Stimulated activated CD4-positive, alpha-beta T cell treated with anti-CD3 and anti-CD28 coated beads, Interleukin-2, amount 100 ng/mL, for 48 hours (primary cell): ENCODE data around the gene HTRA3.

ENCODE experiments used
- DNase-seq, 2 donors: peaks; one replicate each; pipeline ENCODE4 v3.0.0-alpha.2; 2020

The HTRA3 gene

DNA sequence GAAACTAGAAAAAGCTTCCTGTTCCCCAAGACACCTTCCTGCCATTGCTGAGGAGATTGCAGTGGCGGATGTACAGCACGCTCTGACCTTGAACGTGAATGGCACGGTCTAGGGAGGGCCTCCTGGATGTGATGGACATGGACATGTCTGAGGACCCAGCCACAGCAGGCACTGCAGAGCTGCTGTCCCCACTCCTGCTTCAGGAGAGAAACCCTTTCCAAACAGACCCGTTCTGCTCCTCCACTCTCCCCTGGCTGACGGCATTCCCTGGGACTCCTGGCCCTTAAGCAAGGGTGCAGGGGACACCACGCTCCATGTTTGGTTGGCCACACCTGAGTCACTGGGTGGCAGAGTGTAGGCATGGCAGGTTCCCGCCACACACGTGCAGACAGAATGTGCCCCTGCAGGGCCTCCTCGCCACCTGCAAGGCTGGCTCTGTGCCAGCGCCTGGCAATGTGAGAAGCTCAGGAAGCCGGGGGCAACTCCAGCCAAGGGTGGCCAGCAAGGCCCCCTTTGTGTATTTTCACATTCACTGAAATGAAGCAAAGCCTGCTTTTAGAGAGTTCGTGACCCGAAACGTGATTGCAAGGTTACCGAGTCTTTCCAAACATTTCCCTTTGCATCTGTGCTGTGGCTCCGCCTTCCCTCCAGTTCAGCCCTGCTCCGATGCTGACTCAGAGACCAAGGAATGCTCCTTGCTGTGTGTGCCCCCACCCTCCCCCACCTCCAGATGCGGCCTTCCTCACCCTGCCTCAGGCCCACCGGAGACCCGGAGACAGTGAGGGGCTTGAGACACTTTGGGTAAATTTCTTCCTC lies 46.1 kb downstream of the HTRA3 start:
- no peak for DNase-seq

DNA sequence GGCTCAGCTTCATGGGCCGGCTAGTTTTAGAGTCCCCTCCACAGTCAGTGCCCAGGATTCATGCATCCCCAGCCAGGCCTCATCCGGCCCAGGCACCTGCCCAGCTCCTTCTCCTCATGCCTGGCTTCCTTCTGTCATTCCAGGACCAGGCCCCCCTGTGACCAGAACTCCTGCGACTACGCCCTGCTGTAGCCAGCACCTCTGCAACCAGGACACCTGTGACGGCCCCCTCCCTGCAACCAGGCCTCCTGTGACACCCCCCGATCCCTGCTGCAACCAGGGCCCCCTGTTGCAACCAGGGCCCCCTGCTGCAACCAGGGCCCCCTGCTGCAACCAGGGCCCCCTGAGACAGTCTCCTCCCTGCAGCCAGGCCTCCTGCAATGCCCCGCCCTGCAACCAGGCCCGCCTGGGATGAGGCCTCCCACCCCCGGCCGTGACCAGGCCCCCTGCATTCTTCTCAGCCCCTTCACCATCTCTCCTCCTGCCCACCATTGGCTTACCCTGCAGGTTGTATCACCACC lies 46.8 kb downstream of the HTRA3 start:
- no peak for DNase-seq

DNA sequence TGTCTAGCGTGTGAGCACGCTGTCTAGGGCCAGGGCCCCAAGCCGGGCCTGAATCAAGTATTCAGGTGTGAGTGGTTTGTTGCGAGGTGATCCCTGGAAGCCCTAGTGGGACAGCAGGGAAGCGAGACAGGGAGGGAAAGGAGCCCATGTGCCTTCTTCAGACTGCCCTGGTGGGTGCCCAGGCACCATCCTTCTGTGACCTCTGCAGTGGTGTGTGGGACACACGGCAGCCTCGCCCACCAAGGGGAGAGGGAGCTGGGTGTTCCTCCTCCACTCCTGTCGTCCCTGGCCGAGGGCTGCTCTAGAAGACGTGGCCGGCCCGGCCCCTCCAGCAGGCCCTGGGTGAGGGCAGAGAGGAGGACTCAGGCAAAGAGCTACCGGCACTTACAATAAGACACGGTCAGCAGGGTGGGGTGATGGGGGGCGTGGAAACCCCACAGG lies 47.4 kb downstream of the HTRA3 start:
- DNase-seq = no peak

DNA sequence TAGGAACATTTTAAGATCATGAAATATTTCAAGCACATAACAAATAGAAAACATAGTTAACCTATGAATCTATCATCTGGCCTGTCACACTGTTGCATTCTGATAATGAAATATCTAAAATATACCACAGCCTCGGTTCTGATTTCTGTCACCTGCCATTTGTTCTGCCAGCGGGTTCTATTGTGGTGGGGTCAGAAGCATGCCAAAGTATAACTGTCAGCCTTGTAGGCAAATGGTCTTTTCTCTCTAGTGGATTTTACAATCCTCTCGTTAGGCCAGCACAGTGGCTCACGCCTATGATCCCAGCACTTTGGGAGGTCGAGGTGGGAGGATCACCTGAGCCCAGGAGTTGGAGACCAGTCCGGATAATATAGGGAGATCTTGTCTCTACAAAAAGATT lies 47.9 kb downstream of the HTRA3 start:
- no peak for DNase-seq

DNA sequence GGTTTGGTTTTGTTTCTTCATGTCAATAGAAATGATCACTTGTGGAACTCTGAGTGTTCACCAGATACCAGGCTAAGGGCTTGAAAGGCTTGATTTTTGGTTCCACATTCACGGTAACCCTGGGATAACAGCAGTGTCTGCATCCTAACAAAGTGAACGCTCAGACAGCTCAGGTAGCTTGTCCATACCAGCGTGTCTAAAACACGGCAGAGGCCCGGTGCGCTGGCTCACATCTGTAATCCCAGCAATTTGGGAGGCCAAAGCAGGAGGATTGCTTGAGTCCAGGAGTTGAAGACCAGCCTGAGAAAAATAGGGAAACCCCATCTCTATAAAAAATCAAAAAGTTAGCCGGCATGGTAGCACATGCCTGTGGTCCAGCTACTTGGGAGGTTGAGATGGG lies 49.0 kb downstream of the HTRA3 start:
- no peak for DNase-seq

DNA sequence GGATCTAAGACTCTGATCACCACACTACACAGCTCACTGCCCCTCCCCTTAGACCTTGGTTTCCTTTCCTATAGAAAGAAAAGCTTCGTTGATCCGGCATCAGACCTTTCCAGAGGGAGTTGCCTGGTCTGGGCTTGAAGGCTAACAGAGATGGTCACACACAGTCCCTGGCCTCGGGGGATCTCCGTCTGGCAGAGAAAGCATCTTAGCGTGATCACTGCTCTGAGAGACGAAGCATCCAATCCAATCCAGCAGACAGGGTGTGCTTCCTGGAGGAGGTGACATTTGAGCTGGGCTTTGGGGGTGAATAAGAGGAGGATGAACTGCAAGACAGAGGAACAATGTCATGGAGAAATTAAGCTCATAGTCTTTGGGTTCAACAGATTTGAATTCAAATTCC lies 49.5 kb downstream of the HTRA3 start:
- DNase-seq = no peak

DNA sequence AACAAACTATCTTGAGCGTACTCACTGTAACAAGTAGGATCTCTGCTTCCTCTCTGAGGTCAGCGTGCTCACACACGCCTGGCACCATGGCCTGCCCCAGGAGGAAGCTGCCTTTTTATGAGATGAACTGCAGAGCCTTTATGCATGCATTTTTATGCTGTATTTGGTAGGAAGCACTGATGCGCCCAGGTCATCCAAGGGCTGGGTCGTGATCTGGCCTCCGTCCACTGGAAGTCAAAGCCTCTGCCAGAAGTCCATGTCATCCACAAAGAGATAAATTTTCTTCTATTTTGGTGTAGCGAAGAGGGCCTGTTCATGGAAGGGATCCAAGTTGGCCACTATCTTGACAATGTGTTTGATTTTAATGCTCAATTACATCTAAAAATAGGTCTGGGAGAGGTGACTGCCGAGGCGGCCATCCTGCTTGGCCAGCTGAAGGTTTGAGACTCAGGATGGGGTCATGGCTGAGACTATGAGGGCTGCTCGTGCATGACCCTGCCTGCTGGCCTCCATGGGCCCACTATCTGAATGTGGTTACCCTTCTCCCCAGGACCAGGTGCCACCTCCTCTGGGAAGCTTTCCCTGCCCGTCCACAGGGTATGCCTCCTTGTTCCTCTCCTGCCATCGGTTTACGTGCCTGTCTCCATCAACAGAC lies 50.3 kb downstream of the HTRA3 start:
- no peak for DNase-seq

DNA sequence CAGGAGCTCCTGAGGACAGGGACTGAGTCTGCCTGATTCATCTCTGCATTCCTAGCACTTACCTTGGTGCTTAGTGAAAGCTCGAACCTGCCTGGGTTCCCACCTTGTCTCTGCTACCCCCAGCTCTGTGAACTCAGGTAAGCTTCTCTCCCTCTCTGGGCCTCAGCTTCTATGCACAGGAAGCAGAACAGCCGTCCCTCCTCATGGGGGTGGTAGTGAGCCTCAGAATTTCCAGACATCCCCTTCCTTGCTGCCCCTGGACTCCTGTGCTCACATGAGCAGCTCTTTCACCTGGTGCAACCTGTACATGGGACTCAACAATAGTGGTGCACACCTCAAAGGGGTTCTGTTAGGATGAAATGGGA lies 50.8 kb downstream of the HTRA3 start:
- no peak for DNase-seq

DNA sequence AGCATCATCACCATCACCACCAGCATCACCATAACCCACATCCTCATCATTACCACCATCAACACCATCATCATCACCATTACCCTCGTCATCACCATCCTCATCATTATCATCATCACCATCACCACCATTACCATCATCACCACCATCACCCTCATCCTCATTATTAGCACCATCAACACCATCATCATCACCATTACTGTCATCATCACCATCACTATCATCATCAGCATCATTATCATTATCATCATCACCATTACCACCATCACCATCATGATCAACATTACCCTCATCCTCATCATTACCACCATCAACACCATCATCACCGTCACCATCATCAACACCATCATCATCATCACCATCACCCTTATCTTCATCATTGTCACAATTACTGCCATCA lies 51.7 kb downstream of the HTRA3 start:
- no peak for DNase-seq

DNA sequence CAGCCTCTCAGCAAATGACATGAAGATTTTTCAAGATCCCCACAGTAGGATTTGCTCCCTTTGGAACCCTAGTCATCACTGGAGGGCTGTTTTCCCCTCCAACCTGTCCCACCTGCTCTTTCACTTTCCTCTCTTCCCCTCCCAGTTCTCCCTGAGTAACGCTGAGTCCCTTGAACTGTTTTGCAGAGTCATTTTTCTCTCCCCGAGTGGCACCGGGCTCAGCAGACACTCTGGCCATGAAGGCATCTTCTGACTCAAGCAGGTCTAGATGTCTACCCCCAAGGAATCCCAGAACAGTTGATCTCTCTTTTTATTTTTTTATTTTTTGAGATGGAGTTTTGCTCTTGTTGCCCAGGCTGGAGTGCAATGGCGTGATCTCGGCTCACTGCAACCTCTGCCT lies 52.2 kb downstream of the HTRA3 start:
- no peak for DNase-seq

DNA sequence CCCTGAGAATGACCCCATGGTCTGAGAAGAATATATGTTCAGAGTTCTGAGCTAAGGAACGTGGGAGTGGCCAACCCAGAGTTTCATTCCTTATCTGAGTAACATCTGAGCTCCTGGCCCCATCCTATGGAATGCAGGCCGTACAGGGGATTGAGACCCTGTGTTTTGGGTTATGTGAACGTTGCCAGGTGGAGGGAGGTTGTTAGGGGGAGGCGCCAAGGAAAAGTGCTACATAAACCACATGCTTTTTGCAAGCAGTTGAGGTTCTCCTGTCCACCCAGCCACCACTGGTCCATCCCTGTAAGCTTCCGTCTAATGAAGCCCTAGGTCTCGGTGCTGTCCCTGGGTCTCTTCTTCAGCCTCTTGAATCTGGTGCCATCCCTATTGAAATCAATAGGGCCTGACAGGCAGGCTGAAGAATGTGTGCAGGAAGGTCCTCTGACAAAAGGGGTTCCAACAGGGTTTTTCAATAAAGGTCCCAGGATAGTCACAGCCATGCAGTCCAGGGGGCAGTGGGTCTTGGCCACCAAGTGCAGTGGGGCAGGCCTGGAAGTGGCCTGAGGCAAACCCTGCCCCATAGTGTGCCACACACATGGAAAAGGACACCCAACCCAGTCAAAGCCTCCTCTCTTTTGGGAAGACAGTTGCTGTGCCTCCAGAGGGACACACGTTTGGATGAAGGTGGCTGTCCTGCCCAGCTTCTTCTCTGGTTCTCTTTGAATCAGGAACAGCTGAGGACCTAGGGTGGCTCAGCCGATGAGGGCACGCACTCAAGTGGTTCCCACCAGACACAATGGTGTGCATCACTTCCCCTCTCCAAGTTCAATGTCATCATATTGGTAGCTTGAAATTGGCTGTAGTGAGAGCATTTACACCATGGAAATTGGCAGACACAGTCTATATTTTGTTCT lies 53.5 kb downstream of the HTRA3 start:
- DNase-seq = no peak

DNA sequence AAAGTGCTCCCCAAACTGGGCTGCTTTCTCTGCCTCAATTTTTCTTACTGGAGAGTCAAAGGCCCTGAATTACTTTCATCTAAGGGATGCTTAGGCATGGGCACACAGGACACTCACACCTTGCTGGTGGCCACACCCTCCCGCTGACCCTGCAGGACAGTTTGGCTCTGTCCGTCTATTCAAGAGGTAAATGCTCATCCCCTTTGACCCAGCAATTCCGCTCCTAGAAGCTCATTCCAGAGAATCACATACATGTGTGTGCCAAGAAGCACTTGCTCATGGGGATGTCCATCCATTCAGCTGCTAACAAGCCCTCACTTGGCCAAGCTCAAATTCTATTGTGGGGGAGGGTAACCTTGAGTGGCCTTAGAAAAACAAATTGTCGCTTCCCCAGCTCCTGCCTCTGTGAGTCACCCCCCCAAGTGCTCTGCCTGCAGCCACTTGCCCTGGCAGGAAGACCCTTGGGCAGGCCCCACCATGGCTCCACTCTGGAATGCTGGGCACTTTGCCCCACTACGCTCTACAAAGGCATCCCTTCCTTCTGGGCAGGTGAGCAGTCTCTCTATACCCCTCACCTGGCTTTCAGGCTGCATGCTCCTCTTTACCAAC lies 54.5 kb downstream of the HTRA3 start:
- no peak for DNase-seq

DNA sequence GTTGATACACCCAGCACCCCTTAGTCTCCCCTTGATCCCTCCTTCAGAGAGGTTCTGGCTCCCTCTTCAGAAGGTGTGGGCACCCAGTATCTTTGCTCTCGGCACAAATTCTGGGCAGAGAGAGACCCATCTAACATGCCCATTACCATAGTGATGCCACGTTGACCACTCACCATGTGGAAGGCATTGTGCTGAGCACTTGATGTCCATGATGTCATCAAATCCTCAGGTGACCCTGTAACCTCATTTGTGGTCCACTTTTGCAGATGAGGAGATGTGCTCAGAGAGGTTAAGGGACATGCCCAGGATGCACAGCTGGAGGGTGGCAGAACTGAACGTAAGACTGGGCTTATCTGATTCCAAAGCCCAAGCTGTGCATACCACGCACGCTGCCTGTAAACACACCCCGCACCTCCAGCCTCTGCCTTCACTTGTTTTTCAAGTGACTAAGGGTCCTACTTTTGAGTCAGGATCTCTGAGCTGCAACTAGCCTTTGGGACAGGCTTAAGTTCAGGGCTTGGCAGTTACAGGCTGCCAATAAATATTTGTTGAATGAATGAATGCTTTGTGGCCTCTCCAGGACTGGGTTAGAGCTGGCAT lies 55.2 kb downstream of the HTRA3 start:
- no peak for DNase-seq

DNA sequence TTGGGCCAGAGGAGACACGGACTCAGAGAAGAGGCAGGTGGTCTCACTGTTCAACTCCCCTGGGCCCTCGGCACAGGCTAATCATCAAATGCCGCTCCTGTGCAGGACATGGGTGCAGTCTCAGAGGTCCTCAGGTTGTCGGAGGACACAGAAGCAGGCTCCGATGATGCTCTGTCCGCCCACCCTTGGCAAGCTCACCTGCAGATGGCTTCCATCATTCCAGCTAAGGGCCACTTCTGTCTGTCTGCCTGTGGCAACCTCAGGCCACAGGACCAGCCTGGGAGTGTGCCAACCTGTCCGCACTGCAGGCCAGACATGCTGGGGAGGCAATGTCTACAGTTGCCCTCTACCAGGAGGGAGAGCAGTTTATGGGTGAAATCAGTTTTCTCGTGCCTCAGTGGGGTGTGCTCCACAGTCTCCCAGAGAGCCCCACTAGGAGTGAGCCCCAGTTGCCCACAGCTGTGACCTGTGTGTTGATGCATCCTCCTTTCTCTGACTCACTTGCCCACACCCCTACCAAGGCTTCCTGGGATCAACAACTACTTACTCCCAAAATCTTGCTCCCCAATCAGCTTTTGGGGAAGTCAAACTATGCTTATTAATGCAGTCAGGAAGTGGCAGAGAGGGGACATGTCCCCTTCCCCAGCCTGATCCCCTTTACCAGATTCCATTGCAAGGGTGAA lies 55.9 kb downstream of the HTRA3 start:
- DNase-seq = no peak

DNA sequence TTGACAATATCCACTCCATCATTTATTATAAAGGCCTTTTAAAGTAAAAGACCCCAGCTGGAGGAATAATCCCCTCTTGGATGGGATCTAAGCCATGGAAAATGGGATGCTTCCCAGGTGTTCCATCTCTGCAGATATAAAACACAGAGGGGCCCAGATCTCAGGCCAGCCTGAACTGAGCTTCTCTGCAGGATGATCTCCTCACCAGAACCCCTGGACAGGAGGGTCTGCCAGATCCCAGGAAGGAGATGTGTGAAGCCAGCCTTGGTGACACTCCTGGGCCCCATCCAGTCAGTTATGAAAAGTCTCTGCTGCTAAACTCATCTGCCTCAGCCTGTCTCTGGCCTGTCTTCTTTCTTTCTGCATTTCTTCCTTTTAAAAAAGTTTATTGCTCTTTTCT lies 56.7 kb downstream of the HTRA3 start:
- DNase-seq = no peak

DNA sequence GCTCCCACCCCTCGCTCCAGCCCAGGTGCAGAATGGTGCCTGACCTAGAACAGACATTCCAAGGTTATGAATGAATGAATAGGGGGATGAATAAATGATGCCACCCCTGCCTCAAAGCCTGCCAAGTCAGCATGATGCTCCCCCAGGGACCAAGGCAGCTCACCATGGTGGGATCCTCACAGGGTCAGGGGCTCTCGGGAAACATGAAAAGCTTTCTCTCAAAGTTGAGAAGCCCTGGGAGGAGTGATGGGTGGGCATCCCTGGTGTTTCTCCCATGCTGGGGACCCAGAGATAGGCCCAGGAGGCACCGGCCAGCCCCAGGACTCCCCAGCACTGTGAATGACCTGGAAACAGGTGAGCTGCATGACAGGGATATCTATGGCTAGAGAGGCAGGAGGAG lies 58.9 kb downstream of the HTRA3 start:
- no peak for DNase-seq

DNA sequence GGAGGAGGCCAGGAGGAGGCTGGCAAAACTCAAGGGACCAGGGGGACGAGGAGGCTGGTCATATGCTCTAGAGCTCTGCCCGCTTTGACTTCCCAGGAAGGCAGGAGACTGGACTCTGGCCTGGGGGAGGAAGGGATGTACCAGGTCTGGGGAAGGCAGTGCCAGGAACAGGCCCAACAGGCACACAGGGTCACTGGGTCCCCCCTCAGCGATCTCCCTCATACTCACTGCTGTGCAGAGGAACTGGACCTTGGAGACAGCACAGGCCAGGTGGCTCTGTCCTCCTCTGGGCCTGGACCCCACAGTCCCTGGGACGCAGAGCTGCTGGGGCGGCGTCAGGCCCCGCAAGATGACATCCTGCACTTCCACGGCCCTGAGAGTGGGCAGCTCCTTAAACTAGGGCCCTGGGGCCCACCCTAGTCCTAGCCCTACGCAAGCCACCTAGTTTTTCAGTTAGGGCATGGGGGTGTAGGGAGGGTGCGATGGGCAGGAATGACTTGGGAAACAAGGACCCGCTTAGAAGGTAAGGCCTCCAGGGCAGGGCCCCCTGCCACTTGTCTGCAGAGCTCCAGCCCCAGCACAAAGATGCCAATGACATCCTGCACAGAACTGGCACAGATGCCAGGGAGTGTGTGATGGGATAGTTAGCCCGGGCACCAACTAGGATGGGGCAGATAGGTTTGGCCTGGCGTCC lies 59.5 kb downstream of the HTRA3 start:
- DNase-seq = no peak

DNA sequence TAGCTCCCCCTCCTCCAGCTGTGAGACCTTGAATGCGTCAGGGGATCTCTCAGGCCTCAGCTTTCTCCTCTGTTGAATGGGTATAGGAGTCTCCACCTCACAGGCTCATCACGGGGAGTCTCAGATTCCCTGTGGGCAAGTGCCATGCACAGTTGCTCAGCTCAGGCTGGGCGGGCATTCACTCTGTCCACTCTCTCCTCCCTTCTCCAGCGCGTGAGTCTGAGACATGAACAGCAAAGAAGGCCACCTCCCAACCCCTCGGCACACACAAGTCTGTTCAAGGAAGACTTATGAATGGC lies 60.0 kb downstream of the HTRA3 start:
- DNase-seq = no peak

DNA sequence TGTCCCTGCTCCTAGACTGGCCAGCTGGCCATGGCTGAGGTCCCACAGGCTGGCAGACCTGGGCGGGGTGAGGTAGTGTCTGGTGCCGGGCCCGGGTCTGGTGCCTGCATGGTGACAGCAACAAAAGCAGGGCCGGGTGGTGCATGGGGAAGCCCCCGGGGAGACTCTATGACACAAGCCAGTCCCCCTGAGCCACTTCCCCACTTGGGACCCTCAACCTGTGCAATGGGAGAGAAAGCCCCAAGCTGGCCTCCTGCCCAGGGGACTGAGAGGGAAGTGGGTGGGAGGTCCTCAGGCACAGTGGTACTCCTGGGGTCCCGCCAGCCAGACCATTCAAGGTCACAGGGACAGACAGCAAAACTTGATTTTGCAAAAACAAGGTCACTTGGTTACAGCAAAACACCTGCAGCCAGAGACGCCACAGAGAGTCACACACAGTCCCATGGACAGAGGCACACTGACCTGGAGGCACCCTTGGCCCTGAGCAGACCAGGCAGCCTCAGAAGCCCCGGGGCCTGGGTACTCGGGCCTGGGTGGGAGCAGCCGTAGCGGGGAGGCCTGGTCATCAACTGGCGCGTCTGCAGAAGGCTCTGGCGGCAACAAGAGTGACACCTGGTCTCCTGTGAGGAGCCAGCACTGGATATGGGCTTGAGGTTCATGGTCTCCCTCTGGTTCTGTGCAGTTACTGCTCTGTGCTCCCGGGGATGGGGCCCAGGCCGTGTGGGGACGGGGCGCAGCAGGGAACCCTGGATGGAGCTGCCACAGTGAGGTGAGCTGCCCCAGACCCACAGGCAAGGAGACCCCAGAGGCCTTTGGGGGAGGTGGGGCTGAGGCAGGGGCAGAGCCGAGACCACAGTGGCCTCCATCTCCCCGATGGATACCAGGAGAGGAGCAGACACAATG lies 60.6 kb downstream of the HTRA3 start:
- no peak for DNase-seq

DNA sequence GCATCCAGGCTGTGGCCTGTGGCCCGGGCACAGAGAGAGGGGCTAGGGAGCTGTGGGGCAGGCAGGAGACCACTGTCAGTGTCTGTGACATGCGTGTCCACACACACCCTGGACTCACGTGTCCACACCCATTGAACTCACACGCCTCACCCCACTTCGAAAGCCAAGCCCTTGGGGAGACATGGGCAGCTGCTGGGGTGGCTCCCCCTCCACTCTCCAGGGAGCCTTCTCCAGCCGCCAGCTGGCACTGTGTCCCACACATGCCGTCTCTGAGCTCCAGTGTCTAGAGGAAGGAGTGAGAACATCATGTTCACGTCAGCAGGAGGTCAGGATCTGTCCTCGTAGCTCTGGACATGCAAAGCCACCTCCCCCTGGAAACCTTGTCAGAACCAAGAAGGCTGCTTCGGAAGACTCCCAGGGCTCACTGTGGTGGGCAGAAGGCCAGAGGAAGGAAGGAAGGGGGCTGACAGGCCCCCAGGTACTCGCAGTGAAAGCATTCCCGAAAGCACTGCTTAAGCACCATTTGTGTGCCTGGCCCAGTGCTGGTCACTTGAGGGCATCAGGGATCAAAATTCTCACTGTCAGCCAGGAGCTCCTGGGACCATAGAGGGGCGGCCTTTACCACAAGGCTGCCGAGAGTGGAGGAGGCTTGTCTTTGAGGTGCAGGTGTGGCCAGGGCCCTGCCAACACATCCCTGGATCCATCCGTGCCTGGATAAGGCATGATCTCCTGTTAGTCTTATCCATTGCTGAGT lies 61.4 kb downstream of the HTRA3 start:
- no peak for DNase-seq
